ENCODE results near the gene SDR42E2. TPM values are rescaled to one million over a fixed set of nuclear protein-coding genes. Genes with fewer than 3 reads are reported as not detected.

The SDR42E2 gene
- polyA plus RNA-seq, 1 of the 3 experiments (the other 2 are of a cell fraction), result not detected

DNA sequence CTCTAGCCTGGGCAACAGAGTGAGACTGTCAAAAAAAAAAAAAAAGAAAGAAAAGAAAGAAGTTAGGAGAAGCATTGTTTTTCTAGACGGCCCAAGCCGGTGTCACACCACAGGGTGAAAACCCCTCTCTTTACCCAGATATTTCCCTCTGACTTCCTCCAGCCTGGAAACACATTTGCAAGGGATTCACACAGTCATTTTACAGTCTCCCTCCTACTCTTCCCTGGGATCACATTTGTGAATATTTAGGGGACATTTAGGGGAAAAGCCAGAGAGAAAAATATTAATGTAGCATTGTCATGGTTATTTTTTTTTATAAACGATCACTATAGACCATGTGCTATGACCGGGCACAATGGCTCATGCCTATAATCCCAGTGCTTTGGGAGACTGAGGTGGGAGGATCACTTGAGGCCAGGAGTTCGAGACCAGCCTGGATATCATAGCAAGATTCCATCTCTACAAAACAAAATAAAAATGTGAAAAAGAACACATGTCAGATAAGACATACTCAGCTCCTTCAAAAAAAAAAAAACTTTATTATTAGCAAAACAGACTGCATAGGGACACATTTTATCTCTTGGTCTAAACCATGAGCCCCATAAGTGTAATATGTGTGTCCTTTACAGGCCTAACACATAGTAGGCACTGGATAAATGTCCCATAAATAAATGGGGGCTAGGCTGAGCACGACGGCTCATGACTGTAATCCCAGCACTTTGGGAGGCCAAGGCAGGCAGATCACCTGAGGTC is 10.9 kb upstream of the SDR42E2 start:
- H3K27me3 ChIP-seq (ENCODE audit: insufficient read depth), result peaks cover 7% of the 10 kb centered on the region; the same call in 1 of the 2 replicates
- no peak for DNase-seq

GRCh38 chr16:22152316-22152715 is 10.0 kb upstream of the SDR42E2 start:
- Histone ChIP-seq H3K36me3 (replicated peaks in 1 of 2; ENCODE audit: control insufficient read depth in 1 of 2, insufficient read depth in 2 of 2, low read length in 1 of 2) (no peaks in the 10 kb centered on the region), H3K4me1 (ENCODE audit: control insufficient read depth in 1 of 2, insufficient read depth in 2 of 2, low read depth in 1 of 2, low read length in 1 of 2) (no peaks in the 10 kb centered on the region), H3K4me2 (no peak overlapping the region), H3K9ac (no peak overlapping the region), H3K9me2 (no peaks in the 10 kb centered on the region), H3K79me2 (ENCODE audit: insufficient read depth) (no peaks in the 10 kb centered on the region), H4K20me1 (ENCODE audit: insufficient read depth) (no peaks in the 10 kb centered on the region), H3K9me3 (no peaks in the 10 kb centered on the region), H3K27ac (ENCODE audit: low read depth in 2 of 2, low read length in 1 of 2) (no peak overlapping the region), H3K27me3 (ENCODE audit: insufficient read depth) (no peaks in the 10 kb centered on the region), H3K4me3 (ENCODE audit: low read depth in 2 of 2, low read length in 1 of 2) (no peak overlapping the region), H3F3A (replicated peaks; ENCODE audit: insufficient read depth) (no peaks in the 10 kb centered on the region), H2AFZ (ENCODE audit: low read depth) (no peak overlapping the region)
- 59% methylated on average over 10 of the region's 11 CpGs for WGBS (ENCODE audit: low lambda C conversion rate)
- ChIA-PET CTCF (interaction anchor here (1.1 kb wide), 2 partner anchors 10 to 75 kb away, joined by 3 read pairs; no protein-coding TSS in a partner anchor), POLR2A (no interaction called here)
- TF ChIP-seq PBX3 (IDR thresholded peaks at IDR 0.05) (no peak), FOSL2 (IDR thresholded peaks at IDR 0.05; ENCODE audit: borderline replicate concordance, low read depth) (no peak), SIN3A (IDR thresholded peaks at IDR 0.05; ENCODE audit: borderline replicate concordance, low read depth, low read length) (no peak), NFIC (IDR thresholded peaks at IDR 0.05; ENCODE audit: borderline replicate concordance) (no peak), CTCF (IDR thresholded peaks at IDR 0.05) (no peak), SMC3 (IDR thresholded peaks at IDR 0.05; ENCODE audit: low read depth, low read length) (no peak), FOXM1 (IDR thresholded peaks at IDR 0.05; ENCODE audit: low read depth) (no peak), MXI1 (IDR thresholded peaks at IDR 0.05; ENCODE audit: low read depth, low read length) (no peak), ELF1 (IDR thresholded peaks at IDR 0.05) (no peak), TCF12 (IDR thresholded peaks at IDR 0.05) (no peak)
- TF ChIP-seq, protein P1, sequence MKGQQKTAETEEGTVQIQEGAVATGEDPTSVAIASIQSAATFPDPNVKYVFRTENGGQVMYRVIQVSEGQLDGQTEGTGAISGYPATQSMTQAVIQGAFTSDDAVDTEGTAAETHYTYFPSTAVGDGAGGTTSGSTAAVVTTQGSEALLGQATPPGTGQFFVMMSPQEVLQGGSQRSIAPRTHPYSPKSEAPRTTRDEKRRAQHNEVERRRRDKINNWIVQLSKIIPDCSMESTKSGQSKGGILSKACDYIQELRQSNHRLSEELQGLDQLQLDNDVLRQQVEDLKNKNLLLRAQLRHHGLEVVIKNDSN (IDR thresholded peaks at IDR 0.05; ENCODE audit: borderline replicate concordance, low read depth), result no peak
- TF ChIP-seq, protein P2, sequence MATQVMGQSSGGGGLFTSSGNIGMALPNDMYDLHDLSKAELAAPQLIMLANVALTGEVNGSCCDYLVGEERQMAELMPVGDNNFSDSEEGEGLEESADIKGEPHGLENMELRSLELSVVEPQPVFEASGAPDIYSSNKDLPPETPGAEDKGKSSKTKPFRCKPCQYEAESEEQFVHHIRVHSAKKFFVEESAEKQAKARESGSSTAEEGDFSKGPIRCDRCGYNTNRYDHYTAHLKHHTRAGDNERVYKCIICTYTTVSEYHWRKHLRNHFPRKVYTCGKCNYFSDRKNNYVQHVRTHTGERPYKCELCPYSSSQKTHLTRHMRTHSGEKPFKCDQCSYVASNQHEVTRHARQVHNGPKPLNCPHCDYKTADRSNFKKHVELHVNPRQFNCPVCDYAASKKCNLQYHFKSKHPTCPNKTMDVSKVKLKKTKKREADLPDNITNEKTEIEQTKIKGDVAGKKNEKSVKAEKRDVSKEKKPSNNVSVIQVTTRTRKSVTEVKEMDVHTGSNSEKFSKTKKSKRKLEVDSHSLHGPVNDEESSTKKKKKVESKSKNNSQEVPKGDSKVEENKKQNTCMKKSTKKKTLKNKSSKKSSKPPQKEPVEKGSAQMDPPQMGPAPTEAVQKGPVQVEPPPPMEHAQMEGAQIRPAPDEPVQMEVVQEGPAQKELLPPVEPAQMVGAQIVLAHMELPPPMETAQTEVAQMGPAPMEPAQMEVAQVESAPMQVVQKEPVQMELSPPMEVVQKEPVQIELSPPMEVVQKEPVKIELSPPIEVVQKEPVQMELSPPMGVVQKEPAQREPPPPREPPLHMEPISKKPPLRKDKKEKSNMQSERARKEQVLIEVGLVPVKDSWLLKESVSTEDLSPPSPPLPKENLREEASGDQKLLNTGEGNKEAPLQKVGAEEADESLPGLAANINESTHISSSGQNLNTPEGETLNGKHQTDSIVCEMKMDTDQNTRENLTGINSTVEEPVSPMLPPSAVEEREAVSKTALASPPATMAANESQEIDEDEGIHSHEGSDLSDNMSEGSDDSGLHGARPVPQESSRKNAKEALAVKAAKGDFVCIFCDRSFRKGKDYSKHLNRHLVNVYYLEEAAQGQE (IDR thresholded peaks at IDR 0.05; ENCODE audit: low read depth, low read length), result no peak
- TF ChIP-seq, protein P3, sequence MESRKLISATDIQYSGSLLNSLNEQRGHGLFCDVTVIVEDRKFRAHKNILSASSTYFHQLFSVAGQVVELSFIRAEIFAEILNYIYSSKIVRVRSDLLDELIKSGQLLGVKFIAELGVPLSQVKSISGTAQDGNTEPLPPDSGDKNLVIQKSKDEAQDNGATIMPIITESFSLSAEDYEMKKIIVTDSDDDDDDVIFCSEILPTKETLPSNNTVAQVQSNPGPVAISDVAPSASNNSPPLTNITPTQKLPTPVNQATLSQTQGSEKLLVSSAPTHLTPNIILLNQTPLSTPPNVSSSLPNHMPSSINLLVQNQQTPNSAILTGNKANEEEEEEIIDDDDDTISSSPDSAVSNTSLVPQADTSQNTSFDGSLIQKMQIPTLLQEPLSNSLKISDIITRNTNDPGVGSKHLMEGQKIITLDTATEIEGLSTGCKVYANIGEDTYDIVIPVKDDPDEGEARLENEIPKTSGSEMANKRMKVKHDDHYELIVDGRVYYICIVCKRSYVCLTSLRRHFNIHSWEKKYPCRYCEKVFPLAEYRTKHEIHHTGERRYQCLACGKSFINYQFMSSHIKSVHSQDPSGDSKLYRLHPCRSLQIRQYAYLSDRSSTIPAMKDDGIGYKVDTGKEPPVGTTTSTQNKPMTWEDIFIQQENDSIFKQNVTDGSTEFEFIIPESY (IDR thresholded peaks at IDR 0.05; ENCODE audit: borderline replicate concordance, low read depth), result no peak
- DNase-seq, result no peak

More for the DNA sequence above, 10.9 kb upstream of the SDR42E2 start:
- H3K9me3 ChIP-seq, result no peaks in the 10 kb centered on the region
- POLR2A ChIA-PET, result no interaction called here
- H3K27ac ChIP-seq (ENCODE audit: low read depth in 2 of 2, low read length in 1 of 2), result no peak overlapping the region
- H3K9me2 ChIP-seq, result no peaks in the 10 kb centered on the region
- no peaks in the 10 kb centered on the region for H4K20me1 ChIP-seq (ENCODE audit: insufficient read depth)
- whole genome bisulfite sequencing (ENCODE audit: low lambda C conversion rate), result 62% methylated on average over 7 of the region's 7 CpGs
- no peaks in the 10 kb centered on the region for H3K79me2 ChIP-seq (ENCODE audit: insufficient read depth)
- H2AFZ ChIP-seq (ENCODE audit: low read depth), result no peak overlapping the region
- H3K9ac ChIP-seq, result no peak overlapping the region
- TF ChIP-seq FOSL2 (IDR thresholded peaks at IDR 0.05; ENCODE audit: borderline replicate concordance, low read depth), result no peak
- TF ChIP-seq USF2 (IDR thresholded peaks at IDR 0.05; ENCODE audit: borderline replicate concordance, low read depth, low read length), result no peak
- no peak for TF ChIP-seq NRF1 (IDR thresholded peaks at IDR 0.05; ENCODE audit: low read depth, low read length)
- CTCF ChIA-PET, result interaction anchor here (1.1 to 1.2 kb wide), 2 partner anchors 9 kb away, joined by 3 read pairs; no protein-coding TSS in a partner anchor
- no peak overlapping the region for H3K4me2 ChIP-seq
- no peaks in the 10 kb centered on the region for H3K4me1 ChIP-seq (ENCODE audit: control insufficient read depth in 1 of 2, insufficient read depth in 2 of 2, low read depth in 1 of 2, low read length in 1 of 2)
- no peaks in the 10 kb centered on the region for H3K36me3 ChIP-seq (replicated peaks in 1 of 2; ENCODE audit: control insufficient read depth in 1 of 2, insufficient read depth in 2 of 2, low read length in 1 of 2)
- H3K4me3 ChIP-seq (ENCODE audit: low read depth in 2 of 2, low read length in 1 of 2), result no peak overlapping the region
- no peaks in the 10 kb centered on the region for H3F3A ChIP-seq (replicated peaks; ENCODE audit: insufficient read depth)

Measured in SK-N-SH (cell line).